Measurements from ENCODE around the gene AKNA. TPM values are rescaled to one million over a fixed set of nuclear protein-coding genes. Genes with fewer than 3 reads are reported as not detected.

AKNA gene
- total and polyA plus RNA-seq, 9 donors, result 7.0 to 14.6 (median 10.1) TPM

- H3K27me3 ChIP-seq (ENCODE audit: control insufficient read depth, insufficient read depth, low read length), result peaks cover 3% of the 10 kb centered on the region
- peaks cover 36% of the 10 kb centered on the region for H3K36me3 ChIP-seq (ENCODE audit: control insufficient read depth, insufficient read depth, low read length)
- WGBS (ENCODE audit: insufficient coverage), result 61% methylated on average over 4 of the region's 13 CpGs
- no peak overlapping the region for H3K27ac ChIP-seq (ENCODE audit: low read length)
- no peak overlapping the region for H3K4me3 ChIP-seq (ENCODE audit: low read length)
- DNase-seq, result peak; percentile 23
- peaks cover 4% of the 10 kb centered on the region for H3K9me3 ChIP-seq (replicated peaks; ENCODE audit: control insufficient read depth, low read depth, low read length)
- peaks cover 31% of the 10 kb centered on the region for H3K4me1 ChIP-seq (ENCODE audit: control insufficient read depth, insufficient read depth, low read length)
These were observed 98.0 kb downstream of the AKNA start for GRCh38 chr9:114289571-114290481.

- H3K27ac ChIP-seq (ENCODE audit: low read length), result no peak overlapping the region
- peaks cover 3% of the 10 kb centered on the region for H3K27me3 ChIP-seq (ENCODE audit: control insufficient read depth, insufficient read depth, low read length)
- no peaks in the 10 kb centered on the region for H3K9me3 ChIP-seq (replicated peaks; ENCODE audit: control insufficient read depth, low read depth, low read length)
- no CpG with 5 or more reads among the region's 13 CpGs for WGBS (ENCODE audit: insufficient coverage)
- peaks cover 36% of the 10 kb centered on the region for H3K4me1 ChIP-seq (ENCODE audit: control insufficient read depth, insufficient read depth, low read length)
- H3K4me3 ChIP-seq (ENCODE audit: low read length), result no peak overlapping the region
- peak; percentile 3 for DNase-seq
- peaks cover 42% of the 10 kb centered on the region for H3K36me3 ChIP-seq (ENCODE audit: control insufficient read depth, insufficient read depth, low read length)
These were observed 98.7 kb downstream of the AKNA start for GRCh38 chr9:114289106-114289505.

- peak; percentile 46 for DNase-seq
- Histone ChIP-seq H3K27me3 (ENCODE audit: control insufficient read depth, insufficient read depth, low read length) (peaks cover 3% of the 10 kb centered on the region), H3K4me1 (ENCODE audit: control insufficient read depth, insufficient read depth, low read length) (peaks cover 37% of the 10 kb centered on the region), H3K4me3 (ENCODE audit: low read length) (no peak overlapping the region), H3K27ac (ENCODE audit: low read length) (no peak overlapping the region), H3K9me3 (replicated peaks; ENCODE audit: control insufficient read depth, low read depth, low read length) (no peaks in the 10 kb centered on the region), H3K36me3 (ENCODE audit: control insufficient read depth, insufficient read depth, low read length) (peaks cover 43% of the 10 kb centered on the region)
- WGBS (ENCODE audit: insufficient coverage), result 67% methylated on average over 11 of the region's 23 CpGs
These were observed 99.3 kb downstream of the AKNA start for GRCh38 chr9:114288193-114289091.

GRCh38 chr9:114287763-114288192, 100.0 kb downstream of the AKNA start:
- no peaks in the 10 kb centered on the region for H3K9me3 ChIP-seq (replicated peaks; ENCODE audit: control insufficient read depth, low read depth, low read length)
- no peak overlapping the region for H3K4me3 ChIP-seq (ENCODE audit: low read length)
- 61% methylated on average over 15 of the region's 15 CpGs for WGBS (ENCODE audit: insufficient coverage)
- H3K36me3 ChIP-seq (ENCODE audit: control insufficient read depth, insufficient read depth, low read length), result peaks cover 43% of the 10 kb centered on the region
- peak overlapping the region; percentile 7 for H3K27ac ChIP-seq (ENCODE audit: low read length)
- DNase-seq, result no peak
- peaks cover 44% of the 10 kb centered on the region for H3K4me1 ChIP-seq (ENCODE audit: control insufficient read depth, insufficient read depth, low read length)
- peaks cover 3% of the 10 kb centered on the region for H3K27me3 ChIP-seq (ENCODE audit: control insufficient read depth, insufficient read depth, low read length)

- Histone ChIP-seq H3K27me3 (ENCODE audit: control insufficient read depth, insufficient read depth, low read length) (peaks cover 3% of the 10 kb centered on the region), H3K36me3 (ENCODE audit: control insufficient read depth, insufficient read depth, low read length) (peaks cover 45% of the 10 kb centered on the region), H3K4me3 (ENCODE audit: low read length) (no peak overlapping the region), H3K27ac (ENCODE audit: low read length) (peak overlapping the region; percentile 7), H3K9me3 (replicated peaks; ENCODE audit: control insufficient read depth, low read depth, low read length) (no peaks in the 10 kb centered on the region), H3K4me1 (ENCODE audit: control insufficient read depth, insufficient read depth, low read length) (peaks cover 50% of the 10 kb centered on the region)
- DNase-seq, result peak; percentile 48
- WGBS (ENCODE audit: insufficient coverage), result 76% methylated on average over 14 of the region's 16 CpGs
These were observed 100.6 kb downstream of the AKNA start for GRCh38 chr9:114287001-114287762.

- H3K4me3 ChIP-seq (ENCODE audit: low read length), result no peak overlapping the region
- H3K27ac ChIP-seq (ENCODE audit: low read length), result no peak overlapping the region
- H3K36me3 ChIP-seq (ENCODE audit: control insufficient read depth, insufficient read depth, low read length), result peaks cover 40% of the 10 kb centered on the region
- peak; percentile 7 for DNase-seq
- H3K27me3 ChIP-seq (ENCODE audit: control insufficient read depth, insufficient read depth, low read length), result peaks cover 3% of the 10 kb centered on the region
- no peaks in the 10 kb centered on the region for H3K9me3 ChIP-seq (replicated peaks; ENCODE audit: control insufficient read depth, low read depth, low read length)
- peaks cover 59% of the 10 kb centered on the region for H3K4me1 ChIP-seq (ENCODE audit: control insufficient read depth, insufficient read depth, low read length)
- 60% methylated on average over 1 of the region's 10 CpGs for WGBS (ENCODE audit: insufficient coverage)
These were observed 101.6 kb downstream of the AKNA start for GRCh38 chr9:114286146-114286679.

- peaks cover 38% of the 10 kb centered on the region for H3K36me3 ChIP-seq (ENCODE audit: control insufficient read depth, insufficient read depth, low read length)
- H3K4me1 ChIP-seq (ENCODE audit: control insufficient read depth, insufficient read depth, low read length), result peaks cover 62% of the 10 kb centered on the region
- H3K27ac ChIP-seq (ENCODE audit: low read length), result no peak overlapping the region
- H3K9me3 ChIP-seq (replicated peaks; ENCODE audit: control insufficient read depth, low read depth, low read length), result no peaks in the 10 kb centered on the region
- no peak overlapping the region for H3K4me3 ChIP-seq (ENCODE audit: low read length)
- no peaks in the 10 kb centered on the region for H3K27me3 ChIP-seq (ENCODE audit: control insufficient read depth, insufficient read depth, low read length)
- 25% methylated on average over 18 of the region's 20 CpGs for WGBS (ENCODE audit: insufficient coverage)
- DNase-seq, result peak; percentile 91
These were observed 102.5 kb downstream of the AKNA start for GRCh38 chr9:114285166-114285867.

GRCh38 chr9:114284316-114285060, 103.3 kb downstream of the AKNA start:
- peak; percentile 13 for DNase-seq

More at GRCh38 chr9:114284316-114285060, 103.3 kb downstream of the AKNA start:
- 84% methylated on average over 11 of the region's 11 CpGs for WGBS (ENCODE audit: insufficient coverage)
- Histone ChIP-seq H3K27ac (ENCODE audit: low read length) (no peak overlapping the region), H3K4me3 (ENCODE audit: low read length) (no peak overlapping the region), H3K36me3 (ENCODE audit: control insufficient read depth, insufficient read depth, low read length) (peaks cover 33% of the 10 kb centered on the region), H3K9me3 (replicated peaks; ENCODE audit: control insufficient read depth, low read depth, low read length) (no peaks in the 10 kb centered on the region), H3K4me1 (ENCODE audit: control insufficient read depth, insufficient read depth, low read length) (peaks cover 65% of the 10 kb centered on the region), H3K27me3 (ENCODE audit: control insufficient read depth, insufficient read depth, low read length) (no peaks in the 10 kb centered on the region)
